Stimulated activated CD4-positive, alpha-beta T cell treated with anti-CD3 and anti-CD28 coated beads, Interleukin-1b, Interleukin-23, amount 100 ng/mL, for 1 hour (primary cell): ENCODE results near the gene IP6K2.
"Not testable (repeated sequence)": the region's sequence is repeated elsewhere in the genome, so short reads cannot be mapped to it uniquely, and the experiment has no call there.

ENCODE experiments used
- DNase-seq, 2 donors: peaks; one replicate each; pipeline ENCODE4 v3.0.0-alpha.2; 2020; ENCODE audit warnings: low read depth in 2 of 2

IP6K2 gene

GRCh38 chr3:48733752-48734518 is 16.9 kb upstream of the IP6K2 start:
- not testable (repeated sequence) for DNase-seq

- DNase-seq, result no peak
Observed at GRCh38 chr3:48727511-48727910, 10.5 kb upstream of the IP6K2 start.

DNA sequence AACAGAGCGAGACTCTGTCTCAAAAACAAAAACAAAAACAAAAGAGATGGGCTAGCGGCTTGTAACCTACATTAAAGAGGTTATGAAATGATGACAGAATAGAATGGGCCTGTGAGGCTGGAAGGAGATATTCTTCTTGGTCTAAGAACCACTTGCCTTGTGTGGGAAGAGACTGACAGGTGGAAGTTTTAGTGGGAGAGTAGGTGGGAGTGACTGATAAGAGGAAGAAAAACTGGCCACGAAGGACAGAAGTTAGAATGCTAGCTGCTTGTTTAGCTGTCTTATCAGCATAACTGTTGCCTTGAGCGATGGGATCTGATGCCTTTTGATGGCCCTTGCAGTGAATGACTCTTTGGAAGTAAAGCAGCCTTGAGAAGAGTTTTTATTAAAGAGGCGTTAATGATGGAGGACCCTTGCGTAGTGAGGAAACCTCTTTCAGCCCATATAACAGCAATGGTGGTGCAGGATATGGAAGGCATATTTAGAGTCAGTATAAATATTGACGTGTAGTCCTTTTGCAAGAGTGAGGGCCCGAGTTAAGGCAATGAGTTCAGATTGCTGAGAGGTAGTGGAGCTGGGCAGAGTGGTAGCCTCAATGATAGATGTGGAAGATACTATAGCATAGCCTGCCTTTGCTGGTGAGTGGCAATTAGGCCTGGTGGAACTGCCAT is 8.3 kb upstream of the IP6K2 start:
- DNase-seq, result not testable (repeated sequence)

DNA sequence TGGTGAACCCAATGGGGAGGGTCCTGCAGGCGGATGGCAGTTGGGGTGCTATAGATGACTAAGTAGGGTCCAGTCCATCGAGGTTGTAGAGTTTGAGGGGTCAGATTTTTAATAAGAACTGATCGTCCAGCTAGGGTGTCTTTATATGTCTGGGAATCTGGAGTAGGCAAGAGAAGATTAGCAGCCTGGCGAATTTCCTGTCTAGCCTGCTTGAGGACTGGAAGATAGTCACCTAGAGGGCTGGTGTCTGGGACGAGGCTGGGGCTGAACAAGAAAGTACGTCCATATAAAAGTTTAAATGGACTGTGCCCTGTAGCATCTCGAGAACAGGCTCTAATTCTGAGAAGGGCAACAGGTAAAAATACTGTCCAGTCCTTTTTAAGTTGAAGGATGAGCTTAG is 6.7 kb upstream of the IP6K2 start:
- DNase-seq, result no peak

- not testable (repeated sequence) for DNase-seq
Observed at GRCh38 chr3:48723293-48723692, 6.3 kb upstream of the IP6K2 start.

GRCh38 chr3:48716508-48716981 is 476 bp downstream of the IP6K2 start:
- no peak for DNase-seq

- no peak for DNase-seq
Observed at GRCh38 chr3:48715174-48715800, 1.7 kb downstream of the IP6K2 start.

- no peak for DNase-seq
Observed at GRCh38 chr3:48711727-48712126, 5.3 kb downstream of the IP6K2 start.

DNA sequence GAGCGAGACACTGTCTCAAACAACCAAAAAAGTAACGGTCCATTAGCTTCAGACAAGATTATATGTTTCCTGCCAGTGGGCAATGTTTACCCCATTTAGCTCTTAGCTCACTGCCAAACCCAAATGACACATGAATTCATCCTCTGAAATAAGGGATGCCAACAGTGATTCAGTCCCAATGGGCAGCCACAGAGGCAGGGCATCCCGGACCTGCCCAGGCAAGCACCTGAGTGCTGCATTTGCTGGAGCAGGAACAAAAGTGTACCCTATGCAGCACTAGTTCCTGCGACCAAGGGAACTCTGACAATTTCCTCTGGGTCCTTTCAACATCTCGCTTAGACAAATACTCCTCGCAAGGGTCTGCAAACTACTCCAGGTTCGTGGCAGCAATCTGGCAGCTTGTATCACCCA is 8.0 kb downstream of the IP6K2 start:
- DNase-seq, result no peak

DNA sequence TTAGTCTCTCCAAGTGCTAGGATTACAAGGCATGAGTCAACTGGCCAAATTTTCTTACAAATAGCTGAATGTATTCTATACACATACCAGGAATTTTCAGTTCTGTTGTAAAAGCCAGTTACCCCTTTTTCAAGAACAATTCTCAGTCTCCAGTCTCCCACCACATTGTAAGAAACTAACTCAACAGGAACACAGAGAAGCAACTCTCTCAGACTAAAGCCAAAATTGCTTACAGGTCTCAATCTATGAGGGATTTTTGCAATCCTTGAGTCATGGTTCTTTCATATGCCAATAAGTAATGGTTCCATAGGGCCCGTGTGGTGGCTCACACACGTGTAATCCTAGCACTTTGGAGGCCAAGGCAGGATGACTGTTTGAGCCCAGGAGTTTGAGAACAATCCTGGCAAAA is 8.5 kb downstream of the IP6K2 start:
- no peak for DNase-seq

- no peak for DNase-seq
Observed at GRCh38 chr3:48707157-48707556, 9.9 kb downstream of the IP6K2 start.

GRCh38 chr3:48702320-48702920 is 14.6 kb downstream of the IP6K2 start:
- no peak for DNase-seq

DNA sequence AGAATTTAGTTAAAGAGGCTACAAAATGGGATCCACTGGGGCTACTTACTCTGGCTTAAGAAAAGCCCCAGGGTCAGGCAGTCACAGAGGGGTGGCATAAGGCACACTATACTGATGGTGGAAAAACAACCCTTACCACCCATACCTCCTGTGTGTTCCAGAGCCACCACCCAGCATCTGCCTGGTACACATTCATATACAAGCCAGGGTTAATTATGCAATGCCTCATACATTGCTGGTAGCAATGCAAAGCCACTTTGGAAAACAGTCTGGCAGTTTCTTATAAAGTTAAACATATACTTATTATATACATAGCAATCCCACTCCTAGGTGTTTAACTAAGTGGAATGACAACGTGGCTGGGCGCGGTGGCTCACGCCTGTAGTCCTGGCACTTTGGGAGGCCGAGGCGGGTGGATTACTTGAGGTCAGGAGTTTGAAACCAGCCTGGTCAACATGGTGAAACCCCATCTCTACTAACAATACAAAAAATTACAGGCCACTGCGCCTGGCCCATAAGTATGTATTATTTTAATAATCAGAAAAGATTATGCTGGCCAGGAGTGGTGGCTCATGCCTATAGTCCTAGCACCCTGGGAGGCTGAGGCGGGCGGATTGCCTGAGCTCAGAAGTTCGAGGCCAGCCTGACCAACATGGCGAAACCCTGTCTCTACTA is 16.2 kb downstream of the IP6K2 start:
- no peak for DNase-seq

GRCh38 chr3:48698891-48699290 is 18.1 kb downstream of the IP6K2 start:
- DNase-seq, result no peak

DNA sequence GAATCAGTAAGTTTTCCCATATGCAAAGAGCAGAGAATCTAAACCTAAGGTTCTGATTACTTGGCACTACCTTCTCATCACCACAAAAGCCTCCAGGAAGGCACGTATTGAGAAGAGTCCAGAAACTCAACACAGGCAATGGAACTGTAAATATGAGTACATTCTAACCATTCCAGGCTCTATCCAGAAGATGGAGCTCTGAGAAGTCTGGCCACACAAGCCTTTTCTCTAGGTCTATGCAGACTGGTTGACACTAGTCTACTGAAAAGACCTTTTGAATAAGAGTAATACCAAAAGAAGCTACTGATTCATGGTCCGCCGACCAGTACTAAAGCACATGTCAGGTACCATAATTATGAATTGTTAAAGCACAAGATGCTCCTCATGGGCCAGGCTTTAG is 19.1 kb downstream of the IP6K2 start:
- DNase-seq, result no peak

- DNase-seq, result no peak
Observed at GRCh38 chr3:48696601-48697000, 20.4 kb downstream of the IP6K2 start.

DNA sequence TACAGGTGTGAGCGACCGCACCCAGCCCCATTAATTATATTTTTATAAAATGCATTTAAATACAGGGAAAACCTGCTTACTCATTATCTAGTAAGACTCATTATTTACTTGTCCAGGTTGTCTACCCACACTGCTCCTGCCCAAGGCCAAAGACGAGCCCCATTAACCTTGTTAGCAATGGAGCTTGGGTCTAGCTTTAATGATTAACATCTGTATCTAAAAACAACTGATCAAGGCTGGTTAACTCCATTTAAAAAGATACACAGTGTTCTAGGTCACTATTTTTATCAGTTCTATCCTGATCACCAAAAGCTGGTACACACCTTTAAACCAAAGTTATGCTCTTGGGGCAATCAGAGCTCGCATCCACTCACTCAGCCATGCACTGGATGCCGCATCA is 20.9 kb downstream of the IP6K2 start:
- DNase-seq, result no peak

DNA sequence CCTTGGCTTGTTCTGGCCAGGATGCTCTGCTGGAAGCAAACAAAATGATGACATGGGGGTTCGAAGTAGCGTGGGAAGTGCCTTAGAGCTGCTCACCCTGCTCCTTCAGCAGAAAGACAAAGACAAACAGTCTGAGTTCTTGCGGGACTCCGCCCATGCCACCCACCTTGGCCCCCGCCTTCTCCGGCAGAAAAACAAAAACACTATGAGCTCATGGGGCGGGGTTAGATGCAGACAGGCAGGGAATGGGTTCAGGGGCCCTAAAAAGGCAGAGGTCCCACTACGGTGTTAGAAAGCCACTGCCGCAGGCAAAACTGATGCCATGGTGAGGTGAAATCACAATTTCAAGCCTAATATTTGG is 21.6 kb downstream of the IP6K2 start:
- DNase-seq, result no peak

- DNase-seq, result no peak
Observed at GRCh38 chr3:48694610-48695392, 22.2 kb downstream of the IP6K2 start.

- no peak for DNase-seq
Observed at GRCh38 chr3:48693826-48694225, 23.2 kb downstream of the IP6K2 start.

- DNase-seq, result no peak
Observed at GRCh38 chr3:48692551-48692950, 24.5 kb downstream of the IP6K2 start.
